ENCODE results near the gene BAG1. TPM values are rescaled to one million over a fixed set of nuclear protein-coding genes. Genes with fewer than 3 reads are reported as not detected.

Gene BAG1
- total RNA-seq, 1 donor from 2014 or later: 58.3 TPM

- H3K9me3 Mint-ChIP-seq: no peaks in the 10 kb centered on the region
- H3K27ac Mint-ChIP-seq: peak overlapping the region; percentile 93
- DNase-seq (no peak), ATAC-seq (ENCODE audit: low read depth) (no peak)
- TF ChIP-seq CTCF (IDR thresholded peaks at IDR 0.05): no peak
- H3K4me1 Mint-ChIP-seq: peaks cover 95% of the 10 kb centered on the region
- ChIA-PET CTCF (no interaction called here), POLR2A (no interaction called here)
- H3K36me3 Mint-ChIP-seq (ENCODE audit: low read depth): peaks cover 84% of the 10 kb centered on the region
- no peaks in the 10 kb centered on the region for H3K27me3 Mint-ChIP-seq
- intact Hi-C loops (cut with micrococcal nuclease): loop anchor here (5.0 to 10.0 kb wide), 3 partner anchors 47 to 740 kb away; partner anchors contain the start of genes SMIM27, TOPORS and UBE2R2
- H3K4me3 Mint-ChIP-seq: peak overlapping the region; percentile 68
Observed at GRCh38 chr9:33294670-33295432, 30.3 kb upstream of the BAG1 start.

- POLR2A ChIA-PET: no interaction called here
- ATAC-seq (ENCODE audit: low read depth) (no peak), DNase-seq (no peak)
- Mint-ChIP-seq H3K36me3 (ENCODE audit: low read depth) (peaks cover 73% of the 10 kb centered on the region), H3K4me3 (no peak overlapping the region), H3K4me1 (peaks cover 85% of the 10 kb centered on the region), H3K27ac (peak overlapping the region; percentile 93), H3K9me3 (no peaks in the 10 kb centered on the region), H3K27me3 (no peaks in the 10 kb centered on the region)
- intact Hi-C loops (cut with micrococcal nuclease): loop anchor here (10.0 kb wide), 1 partner anchor 739 kb away; the partner anchor contains the start of genes SMIM27 and TOPORS
- CTCF ChIA-PET: no interaction called here
- no peak for TF ChIP-seq CTCF (IDR thresholded peaks at IDR 0.05)
Observed at GRCh38 chr9:33293782-33294181, 29.3 kb upstream of the BAG1 start.

- H3K4me1 Mint-ChIP-seq: peaks cover 74% of the 10 kb centered on the region
- H3K4me3 Mint-ChIP-seq: peak overlapping the region; percentile 58
- DNase-seq: no peak
- no peak for ATAC-seq (ENCODE audit: low read depth)
- no peak for TF ChIP-seq CTCF (IDR thresholded peaks at IDR 0.05)
- peak overlapping the region; percentile 71 for H3K27ac Mint-ChIP-seq
- no peaks in the 10 kb centered on the region for H3K9me3 Mint-ChIP-seq
- intact Hi-C loops (cut with micrococcal nuclease): loop anchor here (2.0 to 10.0 kb wide), 4 partner anchors 125 to 1037 kb away; partner anchors contain the start of genes B4GALT1, KIF24, NUDT2 and SMIM27
- no peaks in the 10 kb centered on the region for H3K27me3 Mint-ChIP-seq
- peaks cover 54% of the 10 kb centered on the region for H3K36me3 Mint-ChIP-seq (ENCODE audit: low read depth)
- POLR2A ChIA-PET: no interaction called here
- CTCF ChIA-PET: no interaction called here
Observed at GRCh38 chr9:33291901-33292300, 27.4 kb upstream of the BAG1 start.

- peaks cover 68% of the 10 kb centered on the region for H3K4me1 Mint-ChIP-seq
- TF ChIP-seq CTCF (IDR thresholded peaks at IDR 0.05): no peak
- peak overlapping the region; percentile 100 for H3K27ac Mint-ChIP-seq
- intact Hi-C loops (cut with micrococcal nuclease): loop anchor here (2.0 to 10.0 kb wide), 4 partner anchors 124 to 1038 kb away; partner anchors contain the start of genes B4GALT1, KIF24, NUDT2 and SMIM27
- no peaks in the 10 kb centered on the region for H3K9me3 Mint-ChIP-seq
- ChIA-PET POLR2A (interaction anchor here (1.0 to 2.2 kb wide), 13 partner anchors 10 to 739 kb away, joined by 3 to 22 read pairs (median 6); partner anchors contain the start of genes B4GALT1, BAG1, CHMP5 and DNAJA1), CTCF (interaction anchor here (1.2 kb wide), 1 partner anchor 65 kb away, joined by 4 read pairs; no protein-coding TSS in a partner anchor)
- H3K27me3 Mint-ChIP-seq: no peaks in the 10 kb centered on the region
- DNase-seq (no peak), ATAC-seq (ENCODE audit: low read depth) (no peak)
- peaks cover 46% of the 10 kb centered on the region for H3K36me3 Mint-ChIP-seq (ENCODE audit: low read depth)
- H3K4me3 Mint-ChIP-seq: peak overlapping the region; percentile 99
Observed at GRCh38 chr9:33291031-33291397, 26.5 kb upstream of the BAG1 start.
